H4 (cell line): ENCODE measurements around the gene CFDP1. TPM values are rescaled to one million over a fixed set of nuclear protein-coding genes. Genes with fewer than 3 reads are reported as not detected.

Experiments used
- DNase-seq: peaks from one replicate; pipeline ENCODE4 v3.0.0-alpha.2; 2015; ENCODE audit warnings: low spot score
- total RNA-seq: library from RNA; depleted of rRNA; stranded (reverse); fragments of >200 nt; shearing (Covaris generic); gene quantifications from 2 replicates; pipeline ENCODE4 v1.2.3, GENCODE V29; 2014

CFDP1 gene
- total RNA-seq, 1 experiment from 2014 or later: 65.4 TPM

DNA sequence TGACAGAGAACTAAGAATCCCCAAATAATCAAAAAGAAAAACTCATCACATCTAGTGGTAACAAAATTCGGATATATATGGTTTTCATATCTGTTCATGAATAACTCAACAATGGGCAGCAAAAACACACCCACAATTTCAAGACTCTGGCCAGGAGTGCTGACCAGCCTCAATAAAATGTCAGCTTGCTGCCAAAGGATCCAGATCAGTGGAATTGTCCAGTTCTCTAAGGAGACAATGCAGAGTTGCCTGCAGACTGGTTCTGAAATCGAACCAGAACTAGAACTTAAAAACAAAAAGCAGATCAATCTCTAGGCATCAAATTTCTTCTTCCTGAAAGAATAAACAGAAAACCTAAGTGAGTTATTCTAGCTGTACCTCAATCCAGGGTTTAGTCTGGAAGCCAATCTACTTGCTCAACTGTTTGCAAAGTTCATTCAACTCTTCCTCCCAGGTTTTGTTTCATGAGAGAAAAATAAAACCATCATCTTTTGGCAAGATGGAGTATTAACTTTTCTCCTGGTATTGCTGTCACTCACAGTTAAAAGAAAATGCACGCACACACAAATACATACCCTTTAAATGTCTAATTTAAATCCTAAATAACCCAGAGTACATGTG is 61.0 kb downstream of the CFDP1 start:
- DNase-seq: no peak

DNA sequence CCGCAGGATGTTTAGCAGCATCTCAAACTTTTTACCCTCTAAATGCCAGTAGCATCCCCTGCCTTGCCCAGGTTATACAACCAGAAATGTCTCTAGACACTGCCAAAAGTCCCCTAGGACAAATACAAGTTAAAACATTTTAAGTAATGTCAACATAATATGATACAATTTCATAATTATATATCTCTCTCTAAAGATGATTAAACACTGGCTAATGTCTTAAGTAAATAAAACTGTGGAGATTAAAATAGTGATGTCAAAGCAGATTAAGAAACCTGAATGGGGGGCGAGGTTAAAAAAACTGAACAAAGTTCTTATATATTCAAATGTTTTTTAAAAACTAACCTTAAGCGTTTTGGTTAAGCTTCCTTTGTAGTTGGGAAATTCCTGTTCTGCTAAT is 62.1 kb downstream of the CFDP1 start:
- DNase-seq: no peak

DNA sequence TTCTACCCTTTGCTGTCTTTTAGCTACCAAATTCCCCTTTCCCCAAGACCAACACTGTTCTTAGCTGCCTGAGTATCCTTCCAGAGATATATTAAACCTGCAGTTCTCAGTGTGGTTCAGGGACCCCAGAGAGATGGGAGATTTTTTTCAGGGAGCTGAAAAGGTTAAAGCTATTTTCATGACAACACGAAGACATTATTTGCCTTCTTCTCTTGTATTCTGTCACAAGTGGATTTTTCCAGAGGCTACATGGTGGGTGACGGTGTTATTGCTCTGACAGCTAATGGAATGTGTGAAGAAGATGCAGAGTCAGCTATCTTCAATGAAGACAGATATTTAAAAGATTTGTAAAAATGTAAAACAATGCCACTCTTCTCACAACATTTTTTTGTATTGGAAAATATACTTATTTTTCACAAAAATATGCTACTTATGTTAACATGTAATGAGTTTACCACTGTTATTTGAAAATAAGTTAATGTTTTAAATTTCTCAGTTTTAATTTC is 69.0 kb downstream of the CFDP1 start:
- DNase-seq: no peak

DNA sequence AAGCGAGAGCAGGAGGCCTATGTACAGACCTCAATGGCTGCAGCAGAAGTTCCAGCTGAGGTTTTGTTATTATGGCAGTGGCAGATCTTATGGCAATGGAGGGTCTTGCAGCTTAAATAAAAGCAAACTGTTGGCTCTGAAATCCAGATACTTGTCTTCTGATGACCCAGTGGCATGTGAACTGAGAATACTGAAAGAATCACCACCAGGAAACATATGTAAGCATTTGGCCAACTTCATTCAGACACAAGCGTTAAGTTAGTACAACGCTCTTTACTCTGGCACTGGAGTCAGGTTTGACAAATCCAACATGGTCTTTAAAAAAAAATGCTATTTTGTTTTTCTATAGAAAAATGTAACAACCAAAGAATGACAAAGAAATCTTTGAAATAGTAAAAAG is 70.5 kb downstream of the CFDP1 start:
- DNase-seq: no peak

DNA sequence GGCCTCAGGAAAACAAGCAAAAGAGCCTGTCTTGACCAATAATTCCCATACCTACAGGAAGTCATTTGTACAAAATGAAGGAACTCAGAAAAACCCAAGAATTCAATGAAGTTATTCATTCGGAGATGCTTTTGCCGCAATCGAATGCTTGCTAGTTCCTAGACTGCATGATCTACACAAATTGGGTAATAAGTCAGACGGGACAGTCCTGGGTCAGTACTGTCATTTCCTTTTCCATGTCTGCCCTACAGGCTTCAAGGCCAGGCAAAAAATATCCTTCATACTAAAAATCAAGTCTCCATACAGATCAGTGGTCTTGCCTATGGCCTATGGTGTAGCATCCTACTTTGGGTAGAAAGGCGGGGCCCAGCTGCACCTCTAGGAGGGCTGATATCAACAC is 71.4 kb downstream of the CFDP1 start:
- no peak for DNase-seq

DNA sequence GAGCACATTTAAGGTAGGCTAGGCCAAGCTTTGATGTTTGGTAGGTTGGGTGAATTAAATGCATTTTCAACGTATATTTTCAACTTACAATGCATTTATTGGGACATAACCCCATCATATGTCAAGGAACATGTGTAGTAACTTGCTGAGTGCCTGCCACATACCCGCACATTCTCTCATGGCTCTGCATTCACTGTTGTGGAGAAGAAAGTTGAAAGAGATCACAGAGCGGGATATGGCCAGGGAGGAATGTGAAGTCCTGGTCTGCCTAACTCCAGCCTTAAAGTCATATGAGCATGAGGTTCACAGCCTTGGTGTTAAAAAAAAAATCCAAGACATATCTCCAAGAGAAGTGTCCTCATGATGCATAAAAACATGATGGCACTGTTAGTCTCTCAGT is 79.1 kb downstream of the CFDP1 start:
- DNase-seq: no peak

DNA sequence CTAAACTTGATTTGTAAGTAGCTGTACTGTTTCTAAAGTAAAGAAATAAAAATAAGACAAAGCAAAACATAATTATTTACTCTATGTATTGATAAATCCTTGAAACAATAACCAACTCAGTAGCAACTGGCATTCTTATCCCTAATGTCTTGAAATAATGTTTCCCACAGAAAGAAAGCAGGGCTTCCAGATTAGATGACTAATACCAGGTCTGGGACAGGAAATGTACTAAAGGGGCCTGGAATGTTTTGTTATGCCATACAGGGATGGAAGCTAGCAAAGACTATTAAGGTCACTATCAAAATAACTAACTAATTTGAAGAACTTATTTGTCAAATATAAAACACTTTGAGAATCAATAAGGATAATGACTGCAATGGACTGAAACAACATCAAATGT is 82.1 kb downstream of the CFDP1 start:
- DNase-seq: peak; percentile 19

DNA sequence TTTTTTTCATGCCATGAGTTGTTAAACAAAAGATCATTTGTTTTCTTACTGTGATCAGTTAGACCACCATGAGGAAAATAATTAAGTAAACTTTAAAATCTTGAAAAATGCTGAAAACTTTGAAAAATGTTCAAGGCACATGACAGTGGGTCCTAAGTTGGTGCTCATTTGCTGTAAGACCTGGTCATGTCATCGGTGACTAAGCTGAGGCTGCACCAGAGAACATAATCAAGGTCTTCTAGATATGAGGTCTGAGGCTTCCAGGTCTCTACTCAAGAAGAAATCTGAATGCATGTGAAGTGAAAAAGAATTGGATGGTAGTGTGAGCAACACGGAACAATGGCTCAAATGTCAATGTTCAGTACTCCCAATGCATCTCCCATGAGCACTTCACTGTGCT is 87.6 kb downstream of the CFDP1 start:
- DNase-seq: no peak

DNA sequence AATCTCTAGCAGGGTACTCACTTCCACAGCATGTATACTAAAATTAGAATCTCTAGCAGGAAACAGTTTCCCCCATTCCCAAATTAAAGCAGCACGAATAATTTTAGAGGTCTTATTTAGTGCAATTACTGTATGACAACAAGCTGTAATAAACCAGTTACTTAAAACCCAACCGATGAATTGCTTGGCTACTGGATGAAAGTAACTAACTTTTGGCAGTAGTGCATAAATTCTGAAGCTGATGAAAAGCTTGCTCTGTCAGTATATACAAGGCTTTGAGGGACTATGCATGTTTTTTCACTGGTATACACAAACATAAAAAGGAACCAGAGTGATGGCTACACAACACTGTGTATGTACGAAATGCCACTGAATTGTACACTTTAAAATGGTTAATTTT is 89.4 kb downstream of the CFDP1 start:
- DNase-seq: no peak

DNA sequence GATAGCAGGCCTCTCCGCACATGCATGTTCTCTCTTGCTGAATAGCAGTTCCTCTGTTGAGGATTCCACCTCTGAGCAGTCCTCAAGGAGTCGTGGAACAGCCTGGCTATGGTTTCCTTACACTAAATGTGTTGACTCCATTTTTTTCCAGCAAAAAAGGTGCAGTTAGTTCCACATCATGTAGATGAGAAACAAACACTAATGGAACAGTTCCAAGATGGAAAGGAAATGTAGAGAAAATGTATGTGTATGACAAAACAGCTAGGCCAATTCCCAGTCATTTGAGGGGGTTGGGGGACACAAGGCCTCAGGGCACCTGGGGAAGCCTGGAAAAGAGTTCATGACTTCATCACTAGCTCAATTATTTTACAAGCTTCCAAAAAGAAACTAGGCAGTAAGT is 90.0 kb downstream of the CFDP1 start:
- DNase-seq: no peak

DNA sequence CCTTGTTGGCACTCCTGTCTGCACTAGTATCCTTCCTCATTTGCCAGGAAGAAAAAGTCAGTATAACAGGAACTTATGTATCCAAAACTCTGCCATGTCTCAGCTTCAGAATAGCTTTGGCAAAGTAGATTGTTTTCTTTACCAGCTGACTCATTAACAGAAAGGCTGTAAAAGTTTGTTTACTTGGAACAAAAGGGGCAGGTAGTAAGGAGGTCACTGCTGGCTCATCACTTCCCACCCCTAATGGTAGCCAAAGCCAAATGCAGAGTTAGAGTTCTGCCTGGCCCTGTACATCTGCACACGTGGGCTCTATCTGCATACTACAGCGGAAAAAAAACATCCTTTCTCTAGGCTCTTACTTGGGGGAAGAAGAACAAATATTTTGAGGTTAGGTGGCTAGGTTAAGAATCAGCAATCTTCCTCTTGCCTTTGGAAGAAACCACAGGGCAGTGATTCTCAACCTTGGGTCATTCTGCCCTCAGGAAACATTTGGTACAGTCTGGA is 90.9 kb downstream of the CFDP1 start:
- DNase-seq: peak; percentile 57

DNA sequence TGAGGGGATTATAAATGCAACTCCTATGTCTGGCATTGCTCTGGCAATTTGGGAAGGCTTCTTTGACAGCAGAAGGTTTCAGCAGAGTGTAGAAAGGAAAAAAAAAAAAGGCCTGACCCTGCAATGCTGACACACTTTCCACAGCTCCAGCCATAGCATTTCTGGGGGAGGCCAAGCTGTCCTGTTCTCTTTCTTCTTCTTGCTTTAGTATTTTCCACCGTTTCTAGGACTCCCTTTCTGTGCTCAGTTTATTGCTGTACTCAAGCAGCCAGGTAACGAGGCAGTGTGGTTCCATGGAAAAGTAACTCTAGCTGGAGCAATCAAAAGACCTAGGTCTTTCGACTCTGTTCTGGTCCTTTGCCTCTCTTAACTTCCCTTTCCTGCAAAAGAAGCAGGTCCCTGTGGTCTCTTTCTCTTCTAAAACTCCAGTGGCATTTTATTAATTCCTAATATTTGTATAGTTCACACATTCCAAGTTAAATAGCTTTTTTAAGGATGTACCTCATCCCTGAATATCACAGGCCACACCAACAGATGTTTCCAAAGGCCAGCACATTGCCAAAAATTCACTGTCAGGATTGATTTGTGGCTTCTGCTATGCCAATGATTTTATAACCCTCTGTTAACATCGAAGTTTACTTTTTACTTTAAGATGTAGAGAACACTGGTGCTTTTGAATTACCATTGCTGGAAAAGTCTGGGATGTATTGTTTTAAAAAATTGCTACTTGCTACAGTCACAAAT is 91.6 kb downstream of the CFDP1 start:
- DNase-seq: no peak

DNA sequence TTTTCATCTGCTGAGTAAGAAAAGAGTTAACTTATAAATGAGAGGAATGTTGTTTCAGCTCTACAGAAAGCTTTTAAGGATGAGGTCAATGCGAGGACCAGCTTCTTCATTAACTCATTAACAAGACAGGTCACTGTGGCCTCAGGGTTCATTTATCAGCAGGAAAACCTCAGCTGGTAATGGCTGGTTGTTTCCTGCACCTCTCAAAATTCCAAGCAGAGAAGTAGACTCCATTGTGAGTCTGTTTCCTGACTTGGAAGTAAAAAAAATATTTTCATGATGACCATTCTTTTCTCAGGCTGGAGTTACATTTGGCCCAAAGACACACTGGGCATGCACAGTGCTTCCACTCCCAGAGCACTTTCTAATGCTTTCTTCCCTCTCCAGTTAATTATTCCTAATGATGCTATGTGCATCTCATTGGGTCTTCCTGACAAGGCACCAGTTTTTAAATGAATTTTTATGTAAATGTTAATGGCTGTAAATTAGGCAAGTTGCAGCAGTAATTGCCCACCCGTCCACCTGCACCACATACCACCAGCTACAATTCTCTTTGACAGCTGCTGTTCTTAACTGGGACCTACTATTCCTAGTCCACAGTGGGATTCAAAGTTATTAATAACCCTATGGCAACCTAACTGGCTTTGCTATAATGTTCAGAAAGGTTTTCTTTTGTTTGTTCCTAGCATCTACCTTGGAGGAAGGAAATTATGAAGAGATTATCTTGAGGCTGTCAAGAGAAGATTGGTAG is 92.4 kb downstream of the CFDP1 start:
- DNase-seq: no peak

DNA sequence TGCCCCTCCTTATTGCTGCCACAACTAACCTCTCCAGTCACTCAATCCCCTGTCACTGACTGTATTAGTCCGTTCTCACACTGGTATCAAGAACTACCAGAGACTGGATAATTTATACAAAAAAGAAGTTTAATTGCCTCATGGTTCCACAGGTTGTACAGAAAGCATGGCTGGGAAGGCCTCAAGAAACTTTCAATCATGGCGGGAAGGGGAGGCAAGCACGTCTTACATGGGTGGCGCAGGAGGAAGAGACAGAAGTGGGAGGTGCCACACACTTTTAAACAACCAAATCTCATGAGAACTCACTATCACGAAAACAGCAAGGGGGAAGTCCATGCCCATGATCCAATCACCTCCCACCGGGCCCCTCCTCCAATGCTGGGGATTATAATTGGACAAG is 95.9 kb downstream of the CFDP1 start:
- no peak for DNase-seq

DNA sequence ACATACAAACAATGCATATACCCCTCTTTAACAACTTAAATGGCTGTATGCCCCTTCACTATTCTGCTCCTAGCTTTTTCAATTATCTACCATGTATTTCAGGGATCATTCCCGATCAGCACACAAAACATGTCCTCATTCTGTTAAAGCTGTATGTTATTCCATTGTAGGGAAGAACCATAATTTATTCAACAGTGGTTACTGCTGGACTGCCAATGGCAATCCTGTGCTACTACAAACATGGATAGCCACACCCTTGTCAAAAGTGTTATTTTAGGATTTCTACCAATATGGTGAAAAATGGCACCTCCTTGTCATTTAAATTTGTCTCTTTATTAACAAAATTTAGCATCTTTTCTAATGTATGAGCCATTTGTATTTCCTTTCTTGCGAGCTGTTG is 96.8 kb downstream of the CFDP1 start:
- no peak for DNase-seq

DNA sequence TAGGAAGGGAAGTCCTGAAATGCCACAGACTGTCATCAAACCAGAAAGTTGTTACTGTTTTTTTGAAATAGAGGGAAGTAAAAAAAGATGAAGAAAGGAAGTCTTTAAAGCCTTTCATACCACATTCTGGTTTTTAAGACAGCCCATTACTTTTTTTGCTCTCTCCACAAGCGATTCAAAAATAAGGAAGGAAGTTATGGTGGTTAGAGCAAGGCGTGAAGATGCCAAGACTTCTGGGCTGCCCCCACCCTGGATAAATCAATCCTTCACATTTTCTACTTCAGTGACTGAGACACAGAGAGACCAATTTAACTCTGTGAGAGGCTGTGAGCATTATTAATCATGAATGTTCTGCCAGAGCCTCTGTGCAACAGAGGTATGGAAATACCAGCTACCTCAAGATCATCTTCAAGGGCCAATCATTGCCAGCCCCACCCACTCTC is 99.6 kb downstream of the CFDP1 start:
- DNase-seq: no peak

DNA sequence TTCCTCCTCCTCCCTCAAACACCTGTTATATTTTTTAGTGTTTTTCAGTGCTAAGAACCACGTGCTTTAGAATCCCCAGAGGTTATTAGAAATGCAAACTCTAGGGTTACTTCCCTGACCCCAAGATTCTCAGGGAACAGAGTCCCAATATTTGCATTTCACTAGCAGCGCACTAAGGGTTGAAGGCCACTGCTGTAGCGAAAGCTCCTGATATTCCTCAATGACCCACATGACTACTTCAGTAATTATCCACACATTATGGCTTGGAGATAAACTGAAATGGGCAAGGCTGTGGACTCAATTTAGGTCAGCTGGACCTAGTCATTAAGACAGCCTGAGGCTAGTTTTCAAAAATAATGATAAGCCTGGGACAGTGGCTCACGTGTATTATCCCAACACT is 103.4 kb downstream of the CFDP1 start:
- no peak for DNase-seq

DNA sequence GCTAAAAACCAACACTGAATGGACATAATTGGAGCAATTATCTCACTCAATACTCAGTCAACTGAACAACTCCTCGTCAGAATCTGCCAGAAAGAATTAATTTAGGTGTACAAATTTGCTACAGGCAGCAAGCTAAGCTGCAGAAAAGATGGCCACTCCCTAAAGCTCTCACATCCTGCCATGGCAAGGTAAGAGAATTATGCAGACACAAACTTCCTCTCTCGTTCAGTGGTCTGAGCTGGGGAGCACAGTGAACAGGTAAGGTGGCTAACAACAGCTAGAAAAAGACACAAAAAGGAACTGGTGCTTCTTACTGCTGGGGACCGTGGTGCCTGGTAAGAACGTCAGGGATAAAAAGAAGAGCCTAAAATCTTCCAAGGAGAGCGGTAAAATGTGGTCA is 107.0 kb downstream of the CFDP1 start:
- DNase-seq: no peak

DNA sequence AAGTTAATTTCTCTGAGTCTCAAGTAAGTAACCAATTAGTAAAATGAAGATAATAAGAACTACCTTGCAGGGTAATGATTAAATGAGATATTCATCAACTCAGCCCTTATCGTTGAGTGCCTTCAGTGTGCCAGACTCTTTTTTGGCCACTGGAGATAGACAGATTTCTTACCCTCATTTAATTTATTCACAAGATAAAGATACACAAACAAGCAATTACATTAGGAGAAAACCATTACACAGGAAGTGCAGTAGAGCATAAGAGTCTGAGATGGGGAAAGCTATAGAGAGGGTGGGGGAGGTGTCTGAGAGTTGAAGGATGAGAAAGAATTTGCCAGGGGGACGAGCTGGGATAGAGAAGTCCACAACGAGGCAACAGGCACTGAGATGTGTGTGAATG is 109.4 kb downstream of the CFDP1 start:
- DNase-seq: no peak

DNA sequence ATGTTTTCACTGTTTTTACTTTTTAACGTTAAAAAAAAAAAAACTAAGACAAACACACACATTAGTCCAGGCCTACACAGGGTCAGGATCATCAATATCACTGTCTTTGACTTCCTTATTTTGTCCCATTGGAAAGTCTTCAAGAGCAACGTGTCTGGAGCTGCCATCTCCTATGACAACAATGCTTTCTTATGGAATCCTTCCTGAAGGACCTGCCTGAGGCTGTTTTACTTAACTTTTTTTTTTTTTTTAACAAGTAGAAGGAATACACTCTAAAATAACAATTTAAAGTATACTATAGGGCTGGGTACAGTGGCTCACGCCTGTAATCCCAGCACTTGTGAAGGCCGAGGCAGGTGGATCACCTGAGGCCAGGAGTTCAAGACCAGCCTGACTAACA is 110.1 kb downstream of the CFDP1 start:
- DNase-seq: no peak

DNA sequence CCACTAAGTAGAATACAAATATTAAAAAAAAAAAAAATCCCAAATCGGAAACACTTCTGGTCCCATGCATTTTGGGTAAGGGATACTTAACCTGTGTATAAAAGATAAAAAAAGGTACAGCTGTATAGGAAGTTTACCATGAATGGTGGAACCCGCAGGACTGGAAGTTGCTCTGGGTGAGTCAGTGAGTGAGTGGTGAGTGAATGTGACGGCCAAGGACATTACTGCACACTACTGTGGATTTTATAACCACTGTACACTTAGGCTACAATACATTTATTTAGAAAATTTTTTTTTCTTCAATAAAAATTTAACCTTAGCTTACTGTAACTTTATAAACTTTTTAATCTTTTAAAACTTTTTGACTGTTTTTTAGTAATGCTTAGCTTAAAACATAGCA is 110.6 kb downstream of the CFDP1 start:
- no peak for DNase-seq

DNA sequence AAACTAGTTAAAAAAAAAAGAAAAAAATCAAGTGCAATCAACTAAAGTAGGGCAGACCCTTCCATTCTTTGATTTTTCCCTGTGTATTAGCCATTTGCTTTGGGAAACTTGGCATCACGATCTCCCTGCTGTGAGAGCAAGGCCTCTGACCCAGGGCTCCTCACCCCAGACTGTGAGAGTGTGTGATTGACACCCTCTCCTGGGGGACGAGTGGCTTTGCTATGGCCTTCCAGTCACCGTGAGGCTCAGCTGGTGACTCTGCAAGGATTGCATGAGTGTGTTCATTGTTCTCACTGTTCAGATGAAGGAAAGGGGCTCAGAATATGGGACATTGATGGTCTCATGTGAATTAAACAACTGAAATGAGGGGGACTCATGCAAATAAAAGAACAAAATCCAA is 112.9 kb downstream of the CFDP1 start:
- no peak for DNase-seq
